ENCODE data around the gene KIF13A.
"Not testable (repeated sequence)": the region's sequence is repeated elsewhere in the genome, so short reads cannot be mapped to it uniquely, and the experiment has no call there.

Gene KIF13A

GRCh38 chr6:17968876-17969275 is 18.6 kb downstream of the KIF13A start:
- peak; percentile 33 for DNase-seq (ENCODE audit: low read depth)

GRCh38 chr6:17967668-17968518 is 19.5 kb downstream of the KIF13A start:
- peak; percentile 61 for DNase-seq (ENCODE audit: low read depth)

DNA sequence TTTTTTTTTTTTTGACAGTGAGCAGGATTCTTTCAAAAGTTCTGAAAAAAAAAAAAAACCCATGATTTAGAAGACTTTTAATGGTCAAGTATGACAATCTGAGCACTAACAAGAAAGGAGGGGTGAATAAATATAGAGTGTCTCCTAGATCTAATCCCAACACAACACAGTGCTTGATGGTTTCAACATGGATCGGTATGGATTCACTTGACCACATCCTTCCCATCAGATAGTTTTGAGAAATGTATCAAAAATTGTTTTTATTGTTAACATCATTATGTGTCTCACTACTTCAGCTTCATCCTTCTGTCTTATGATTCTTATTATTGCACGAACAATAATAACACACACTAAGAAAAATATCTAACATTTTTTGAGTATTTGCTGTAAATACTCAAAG is 21.0 kb downstream of the KIF13A start:
- peak; percentile 49 for DNase-seq (ENCODE audit: low read depth)

- DNase-seq (ENCODE audit: low read depth), result peak; percentile 82
Observed at GRCh38 chr6:17965397-17965796, 22.0 kb downstream of the KIF13A start.

DNA sequence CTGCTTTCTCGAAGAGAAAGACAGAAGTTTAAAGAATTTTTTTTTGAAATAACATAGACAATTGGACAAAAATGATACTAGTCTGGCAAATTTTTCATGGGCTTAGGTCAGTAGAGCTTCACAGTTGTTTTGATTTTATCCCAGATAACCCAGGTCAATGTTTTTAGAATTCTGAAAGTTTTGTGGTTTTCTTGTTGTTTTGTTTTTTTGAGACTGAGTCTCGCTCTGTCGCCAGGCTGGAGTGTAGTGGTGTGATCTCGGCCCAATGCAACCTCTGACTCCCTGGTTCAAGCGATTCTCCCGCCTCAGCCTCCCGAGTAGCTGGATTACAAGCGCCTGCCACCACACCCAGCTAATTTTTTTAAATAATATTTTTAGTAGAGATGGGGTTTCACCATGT is 22.8 kb downstream of the KIF13A start:
- DNase-seq (ENCODE audit: low read depth), result peak; percentile 61

- peak; percentile 99 for DNase-seq (ENCODE audit: low read depth)
Observed at GRCh38 chr6:17962436-17963031, 24.9 kb downstream of the KIF13A start.

- DNase-seq (ENCODE audit: low read depth), result no peak
Observed at GRCh38 chr6:17959302-17959701, 28.1 kb downstream of the KIF13A start.

DNA sequence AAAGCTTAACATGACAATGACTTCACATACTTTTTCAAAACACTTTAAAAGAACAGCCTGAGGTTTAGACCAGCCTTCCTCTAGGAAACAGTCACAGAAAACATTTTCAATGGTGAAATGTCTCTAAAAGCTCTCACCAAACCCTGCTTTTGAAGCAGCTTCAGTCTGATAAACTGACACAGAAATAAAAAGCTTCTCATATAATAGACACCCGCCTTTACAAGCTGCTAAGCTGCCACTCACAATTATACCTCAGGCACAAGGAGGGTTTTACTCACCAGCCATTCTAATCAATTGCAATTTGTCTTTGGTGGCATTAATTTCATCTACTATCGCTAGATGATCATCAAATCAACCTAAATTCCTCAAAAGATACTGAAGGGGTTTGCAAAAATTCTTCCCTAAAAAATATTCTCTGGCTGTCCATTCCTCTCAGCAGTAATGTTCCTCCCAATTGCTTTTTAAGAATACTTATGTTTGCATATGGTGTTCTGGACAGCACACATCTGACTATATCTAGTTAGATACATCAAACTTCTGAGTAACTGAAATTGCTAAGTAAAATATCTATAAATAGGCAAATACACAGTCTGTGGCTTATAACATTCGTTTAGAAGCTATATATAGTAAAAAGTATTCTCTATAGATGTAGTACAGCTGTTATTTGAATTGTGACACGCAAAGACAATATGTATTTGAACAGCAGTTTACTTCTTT is 29.4 kb downstream of the KIF13A start:
- DNase-seq (ENCODE audit: low read depth), result no peak

- DNase-seq (ENCODE audit: low read depth), result peak; percentile 43
Observed at GRCh38 chr6:17957498-17957897, 29.9 kb downstream of the KIF13A start.

- DNase-seq (ENCODE audit: low read depth), result no peak
Observed at GRCh38 chr6:17957086-17957485, 30.3 kb downstream of the KIF13A start.

GRCh38 chr6:17950095-17950494 is 37.3 kb downstream of the KIF13A start:
- no peak for DNase-seq (ENCODE audit: low read depth)

- DNase-seq (ENCODE audit: low read depth), result no peak
Observed at GRCh38 chr6:17949168-17949567, 38.3 kb downstream of the KIF13A start.

DNA sequence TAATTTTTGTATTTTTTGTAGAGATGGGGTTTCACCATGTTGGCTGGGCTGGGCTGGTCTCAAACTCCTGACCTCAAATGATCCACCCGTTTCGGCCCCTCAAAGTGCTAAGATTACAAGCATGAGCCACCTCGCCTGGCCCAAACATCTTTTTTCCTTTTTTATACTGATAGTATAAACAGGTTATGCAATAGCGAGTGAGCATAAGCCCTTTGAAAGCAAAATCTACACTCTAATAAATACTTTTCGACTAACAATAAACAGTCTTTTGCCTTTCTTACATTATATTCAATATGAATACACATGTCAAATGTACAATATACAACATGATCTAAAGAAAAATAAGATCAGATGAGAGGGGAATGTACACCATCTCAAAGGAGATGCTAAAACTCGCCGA is 38.7 kb downstream of the KIF13A start:
- no peak for DNase-seq (ENCODE audit: low read depth)

- not testable (repeated sequence) for DNase-seq (ENCODE audit: low read depth)
Observed at GRCh38 chr6:17947574-17947973, 39.9 kb downstream of the KIF13A start.

DNA sequence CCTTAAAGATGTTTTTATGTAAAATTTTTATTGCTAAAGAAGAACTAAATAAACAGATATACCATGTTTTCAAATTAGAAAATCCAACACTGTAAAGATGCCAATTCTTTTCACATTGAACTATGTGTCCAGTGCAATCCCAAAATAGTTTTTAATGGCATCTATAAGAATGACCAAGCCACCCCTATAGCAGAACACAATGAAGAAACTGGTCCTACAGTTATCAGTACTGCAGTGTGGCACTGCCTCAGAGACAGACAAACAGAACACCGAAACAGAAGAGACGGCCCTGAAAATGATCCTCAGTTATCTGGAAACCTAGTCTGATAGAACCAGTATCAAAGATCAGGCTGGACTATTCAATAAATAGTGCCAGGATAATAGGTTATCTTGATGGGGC is 41.9 kb downstream of the KIF13A start:
- no peak for DNase-seq (ENCODE audit: low read depth)

- peak; percentile 68 for DNase-seq (ENCODE audit: low read depth)
Observed at GRCh38 chr6:17945111-17945510, 42.3 kb downstream of the KIF13A start.

DNA sequence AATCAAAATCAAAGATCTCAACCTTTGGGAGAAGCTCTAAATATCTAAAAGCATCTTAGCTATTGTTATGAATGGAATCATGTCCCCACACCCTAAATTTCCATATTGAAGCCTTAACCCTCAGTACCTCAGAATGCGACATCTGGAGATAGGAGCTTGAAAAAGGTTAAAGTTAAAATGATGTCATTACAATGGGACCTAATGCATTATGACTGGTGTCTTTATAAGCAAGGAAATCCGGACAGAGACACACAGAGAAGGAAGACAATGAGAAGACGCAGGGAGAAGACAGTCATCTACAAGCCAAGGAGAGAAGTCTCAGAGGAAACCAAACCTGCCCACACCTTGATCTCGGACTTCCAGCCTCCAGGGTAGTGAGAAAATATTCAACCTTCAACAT is 46.1 kb downstream of the KIF13A start:
- DNase-seq (ENCODE audit: low read depth), result no peak

- no peak for DNase-seq (ENCODE audit: low read depth)
Observed at GRCh38 chr6:17940151-17940792, 47.2 kb downstream of the KIF13A start.

GRCh38 chr6:17938901-17939300 is 48.5 kb downstream of the KIF13A start:
- peak; percentile 72 for DNase-seq (ENCODE audit: low read depth)

- DNase-seq (ENCODE audit: low read depth), result no peak
Observed at GRCh38 chr6:17935188-17936149, 52.0 kb downstream of the KIF13A start.

GRCh38 chr6:17933716-17934115 is 53.7 kb downstream of the KIF13A start:
- no peak for DNase-seq (ENCODE audit: low read depth)

All from EH (cell line).